SK-N-SH (cell line): ENCODE measurements around the gene NFIA. TPM values are rescaled to one million over a fixed set of nuclear protein-coding genes. Genes with fewer than 3 reads are reported as not detected.

ENCODE experiments used
- CTCF ChIA-PET: fragments of 300-600, 350-600 bp; formaldehyde crosslinking; extraction: SDS; loops from one replicate; lab custom pipeline; 2021; lab: Yijun Ruan, JAX
- POLR2A ChIA-PET: fragments of 350-600 bp; sonication (Branson Sonifier 250); formaldehyde crosslinking; extraction: SDS; loops from one replicate; lab custom pipeline; 2020; ENCODE audit warnings: antibody characterized with exemption, inconsistent platforms; lab: Yijun Ruan, JAX
- DNase-seq: peaks from one replicate; pipeline ENCODE4 v3.0.0; 2012
- H2AFZ ChIP-seq: fragments of 200-600 bp; sonication (generic); 2 replicates; pipeline ENCODE4 v1.8.1; 2016; ENCODE audit warnings: antibody characterized with exemption, mild to moderate bottlenecking, low read depth
- H3F3A ChIP-seq: fragments of 200-600 bp; sonication (generic); replicated peaks from 2 replicates; pipeline ENCODE3; 2016; ENCODE audit warnings: antibody characterized with exemption, mild to moderate bottlenecking; ENCODE audit not compliant: insufficient read depth
- H3K27ac ChIP-seq, 2 experiments: fragments of 200-500 bp in 1 of 2; fragments of 200-600 bp in 1 of 2; sonication (Bioruptor generic) in 1 of 2; sonication (generic), shearing (Covaris generic) in 1 of 2; 2 replicates each; pipeline versions ENCODE4 v1.5.1 to v1.6.1; 2014 to 2016; ENCODE audit warnings: low read depth in 2 of 2, inconsistent platforms in 1 of 2, low read length in 1 of 2, mild to moderate bottlenecking in 1 of 2, mixed read lengths in 1 of 2
- H3K27me3 ChIP-seq: fragments of 200-600 bp; sonication (generic), shearing (Covaris generic); 2 replicates; pipeline ENCODE4 v1.6.1; 2016; ENCODE audit warnings: mixed run types; ENCODE audit not compliant: insufficient read depth
- H3K36me3 ChIP-seq, 2 experiments: fragments of 200-500 bp in 1 of 2; fragments of 200-600 bp in 1 of 2; sonication (Bioruptor generic) in 1 of 2; sonication (generic) in 1 of 2; replicated peaks in 1 of 2; 2 replicates each; pipeline versions ENCODE3 to v1.5.1; 2014 to 2016; ENCODE audit warnings: low read length in 1 of 2, mild to moderate bottlenecking in 1 of 2; ENCODE audit not compliant: insufficient read depth in 2 of 2, control insufficient read depth in 1 of 2
- H3K4me1 ChIP-seq, 2 experiments: fragments of 200-500 bp in 1 of 2; fragments of 200-600 bp in 1 of 2; sonication (Bioruptor generic) in 1 of 2; sonication (generic), shearing (Covaris generic) in 1 of 2; 2 replicates each; pipeline versions ENCODE4 v1.5.1 to v1.6.1; 2014 to 2016; ENCODE audit warnings: low read depth in 1 of 2, low read length in 1 of 2, mixed run types in 1 of 2; ENCODE audit not compliant: insufficient read depth in 2 of 2, control insufficient read depth in 1 of 2
- H3K4me2 ChIP-seq: fragments of 200-600 bp; sonication (generic), shearing (Covaris generic); 2 replicates; pipeline ENCODE4 v1.6.1; 2017; ENCODE audit warnings: mixed run types
- H3K4me3 ChIP-seq, 2 experiments: fragments of 200-500 bp in 1 of 2; fragments of 200-600 bp in 1 of 2; sonication (Bioruptor generic) in 1 of 2; sonication (generic), shearing (Covaris generic) in 1 of 2; 2 replicates each; pipeline versions ENCODE4 v1.5.1 to v1.8.1; 2014 to 2016; ENCODE audit warnings: low read depth in 2 of 2, inconsistent platforms in 1 of 2, low read length in 1 of 2, mild to moderate bottlenecking in 1 of 2, mixed read lengths in 1 of 2, moderate library complexity in 1 of 2
- H3K79me2 ChIP-seq: fragments of 200-600 bp; sonication (generic); 2 replicates; pipeline ENCODE4 v1.8.1; 2017; ENCODE audit warnings: mild to moderate bottlenecking; ENCODE audit not compliant: insufficient read depth
- H3K9ac ChIP-seq: fragments of 200-600 bp; sonication (generic); 2 replicates; pipeline ENCODE4 v1.6.1; 2017; ENCODE audit warnings: mixed run types
- H3K9me2 ChIP-seq: fragments of 200-600 bp; sonication (generic); 2 replicates; pipeline ENCODE4 v1.6.1; 2017; ENCODE audit warnings: mixed run types
- H3K9me3 ChIP-seq: fragments of 200-600 bp; sonication (generic); 2 replicates; pipeline ENCODE4 v1.6.1; 2017; ENCODE audit warnings: mixed run types, mild to moderate bottlenecking, moderate library complexity
- H4K20me1 ChIP-seq: fragments of 200-600 bp; sonication (generic); 2 replicates; pipeline ENCODE4 v1.6.1; 2017; ENCODE audit warnings: mild to moderate bottlenecking, mixed run types; ENCODE audit not compliant: insufficient read depth
- EZH2phosphoT487 ChIP-seq: fragments of 200-600 bp; sonication (generic); IDR thresholded peaks from 2 replicates; pipeline ENCODE4 v1.6.1; 2017; ENCODE audit warnings: low read depth, mixed run types, mild to moderate bottlenecking, antibody characterized with exemption, moderate library complexity, borderline replicate concordance
- FOSL2 ChIP-seq: IDR thresholded peaks from 2 replicates; pipeline ENCODE4 v1.4.0; 2012; ENCODE audit warnings: low read depth, mild to moderate bottlenecking, moderate library complexity, borderline replicate concordance
- FOXM1 ChIP-seq: IDR thresholded peaks from 2 replicates; pipeline ENCODE4 v1.4.0; 2012; ENCODE audit warnings: low read depth, mild to moderate bottlenecking
- MEF2A ChIP-seq: IDR thresholded peaks from 2 replicates; pipeline ENCODE4 v1.4.0; 2012; ENCODE audit warnings: low read depth, borderline replicate concordance
- MXI1 ChIP-seq: IDR thresholded peaks from 2 replicates; pipeline ENCODE4 v1.6.1; 2012; ENCODE audit warnings: mild to moderate bottlenecking, low read depth, low read length, improper control_type of control experiment
- NRF1 ChIP-seq: IDR thresholded peaks from 2 replicates; pipeline ENCODE4 v1.6.1; 2012; ENCODE audit warnings: low read depth, mild to moderate bottlenecking, low read length
- PBX3 ChIP-seq: IDR thresholded peaks from 2 replicates; pipeline ENCODE4; 2012
- SIN3A ChIP-seq: IDR thresholded peaks from 2 replicates; pipeline ENCODE4 v1.6.1; 2012; ENCODE audit warnings: low read depth, mild to moderate bottlenecking, low read length, moderate library complexity, borderline replicate concordance
- TCF12 ChIP-seq: IDR thresholded peaks from 2 replicates; pipeline ENCODE4 v1.4.0; 2012
- USF2 ChIP-seq: fragments of 150-350 bp; IDR thresholded peaks from 2 replicates; pipeline ENCODE4 v1.6.1; 2017; ENCODE audit warnings: antibody characterized with exemption, low read length, low read depth, borderline replicate concordance
- YY1 ChIP-seq: IDR thresholded peaks from 2 replicates; pipeline ENCODE4 v1.4.0; 2012; ENCODE audit warnings: low read depth, mild to moderate bottlenecking
- WGBS: methylation state at CpG from one replicate; pipeline ENCODE4 v1.1.6; 2017; ENCODE audit warnings: low lambda C conversion rate; 5-methylcytosine and 5-hydroxymethylcytosine counted together
- polyA plus RNA-seq, 3 experiments: library from polyadenylated mRNA; depleted of rRNA; stranded (reverse); fragments of >200 nt; gene quantifications; 2 replicates each; pipeline ENCODE4 v1.2.3, GENCODE V29; 2012
- TF ChIP-seq, protein P1 (sequence below): fragments of 150-350 bp; IDR thresholded peaks from 2 replicates; pipeline ENCODE4 v1.6.1; 2016; ENCODE audit warnings: mild to moderate bottlenecking, low read depth, low read length
- TF ChIP-seq, protein P2 (sequence below): IDR thresholded peaks from 2 replicates; pipeline ENCODE4 v1.6.1; 2012; ENCODE audit warnings: mild to moderate bottlenecking, low read depth, low read length, moderate library complexity

The NFIA gene
- polyA plus RNA-seq, 1 of the 3 experiments (the other 2 are of a cell fraction) = 3.3 TPM

DNA sequence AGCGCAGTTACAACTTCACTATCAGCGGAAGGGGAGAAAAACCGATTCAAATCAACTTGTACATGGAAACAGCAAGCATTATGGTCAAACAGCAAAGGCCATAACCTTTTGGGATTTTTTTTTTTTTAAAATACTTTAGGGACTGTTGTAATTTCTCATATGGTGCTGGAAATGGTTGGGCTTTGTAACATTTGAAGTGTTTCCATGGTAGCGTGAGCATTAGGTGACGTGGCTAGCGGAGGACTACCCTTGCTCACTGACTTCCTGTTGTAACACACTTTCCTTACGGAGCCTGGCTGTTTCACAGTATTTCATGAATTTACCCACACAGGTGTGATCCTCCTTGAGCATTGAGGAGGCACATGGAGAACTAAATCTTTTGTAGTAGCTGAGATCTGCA, 373.0 kb downstream of the NFIA start:
- H3K9me2 ChIP-seq = no peaks in the 10 kb centered on the region
- no peak overlapping the region for H2AFZ ChIP-seq
- no peak for DNase-seq
- H3K79me2 ChIP-seq = no peaks in the 10 kb centered on the region
- H3K4me1 ChIP-seq = peaks cover 21 to 33% of the 10 kb centered on the region in 2 experiments; a peak in 3 of 4 replicates
- no peak overlapping the region for H3K27ac ChIP-seq
- WGBS = 95% methylated on average over 7 of the region's 7 CpGs
- CTCF ChIA-PET = interaction anchor here (1.2 kb wide), 1 partner anchor 400 kb away, joined by 3 read pairs; no protein-coding TSS in a partner anchor
- peaks cover 10% of the 10 kb centered on the region for H3F3A ChIP-seq
- TF ChIP-seq MEF2A (no peak), YY1 (no peak)
- TF ChIP-seq, protein P1, sequence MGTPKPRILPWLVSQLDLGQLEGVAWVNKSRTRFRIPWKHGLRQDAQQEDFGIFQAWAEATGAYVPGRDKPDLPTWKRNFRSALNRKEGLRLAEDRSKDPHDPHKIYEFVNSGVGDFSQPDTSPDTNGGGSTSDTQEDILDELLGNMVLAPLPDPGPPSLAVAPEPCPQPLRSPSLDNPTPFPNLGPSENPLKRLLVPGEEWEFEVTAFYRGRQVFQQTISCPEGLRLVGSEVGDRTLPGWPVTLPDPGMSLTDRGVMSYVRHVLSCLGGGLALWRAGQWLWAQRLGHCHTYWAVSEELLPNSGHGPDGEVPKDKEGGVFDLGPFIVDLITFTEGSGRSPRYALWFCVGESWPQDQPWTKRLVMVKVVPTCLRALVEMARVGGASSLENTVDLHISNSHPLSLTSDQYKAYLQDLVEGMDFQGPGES = no peak
- H3K9me3 ChIP-seq = no peaks in the 10 kb centered on the region
- no peak overlapping the region for H3K9ac ChIP-seq
- H3K27me3 ChIP-seq = no peaks in the 10 kb centered on the region
- no peak overlapping the region for H3K4me3 ChIP-seq
- H4K20me1 ChIP-seq = no peaks in the 10 kb centered on the region
- POLR2A ChIA-PET = no interaction called here
- peaks cover 0 to 10% of the 10 kb centered on the region in 2 experiments for H3K36me3 ChIP-seq
- no peak overlapping the region for H3K4me2 ChIP-seq

DNA sequence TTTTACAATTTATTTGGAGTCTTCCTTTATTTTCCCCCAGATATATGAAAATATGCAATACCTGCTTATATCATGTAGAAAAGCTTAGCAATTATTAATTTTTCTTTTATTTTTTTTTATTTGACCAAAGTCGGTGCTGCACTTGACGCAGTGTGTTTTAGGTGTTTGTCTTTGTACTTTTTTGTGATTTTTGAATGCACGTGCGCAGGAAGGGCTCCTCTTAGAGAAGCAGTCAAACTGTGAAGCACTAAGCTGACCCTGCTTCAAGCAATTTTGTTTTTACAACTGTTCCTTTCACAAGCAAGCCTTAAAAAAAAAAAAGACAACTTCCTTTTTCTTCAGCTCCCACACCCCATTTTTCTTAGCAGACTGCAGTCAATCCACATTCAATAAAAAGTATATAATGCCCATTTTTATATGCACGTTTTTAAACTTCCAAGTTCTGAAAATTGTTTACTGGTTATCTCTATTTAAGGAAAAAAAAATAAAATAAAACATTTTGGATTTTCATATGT, 375.2 kb downstream of the NFIA start:
- CTCF ChIA-PET = interaction anchor here (0.7 kb wide), 1 partner anchor 377 kb away, joined by 3 read pairs; no protein-coding TSS in a partner anchor
- DNase-seq = no peak
- H4K20me1 ChIP-seq = no peaks in the 10 kb centered on the region
- TF ChIP-seq FOSL2 = no peak
- peaks cover 10% of the 10 kb centered on the region for H3F3A ChIP-seq
- POLR2A ChIA-PET = no interaction called here
- H2AFZ ChIP-seq = no peak overlapping the region
- H3K79me2 ChIP-seq = no peaks in the 10 kb centered on the region
- no peak overlapping the region for H3K9ac ChIP-seq
- 83% methylated on average over 5 of the region's 5 CpGs for WGBS
- no peaks in the 10 kb centered on the region for H3K9me2 ChIP-seq
- H3K4me3 ChIP-seq = no peak overlapping the region
- H3K27ac ChIP-seq = no peak overlapping the region
- H3K27me3 ChIP-seq = no peaks in the 10 kb centered on the region
- peaks cover 10 to 14% of the 10 kb centered on the region in 2 experiments; a peak in 3 of 4 replicates for H3K4me1 ChIP-seq
- H3K9me3 ChIP-seq = no peaks in the 10 kb centered on the region
- no peak overlapping the region for H3K4me2 ChIP-seq
- H3K36me3 ChIP-seq = peaks cover 4 to 13% of the 10 kb centered on the region in 2 experiments

DNA sequence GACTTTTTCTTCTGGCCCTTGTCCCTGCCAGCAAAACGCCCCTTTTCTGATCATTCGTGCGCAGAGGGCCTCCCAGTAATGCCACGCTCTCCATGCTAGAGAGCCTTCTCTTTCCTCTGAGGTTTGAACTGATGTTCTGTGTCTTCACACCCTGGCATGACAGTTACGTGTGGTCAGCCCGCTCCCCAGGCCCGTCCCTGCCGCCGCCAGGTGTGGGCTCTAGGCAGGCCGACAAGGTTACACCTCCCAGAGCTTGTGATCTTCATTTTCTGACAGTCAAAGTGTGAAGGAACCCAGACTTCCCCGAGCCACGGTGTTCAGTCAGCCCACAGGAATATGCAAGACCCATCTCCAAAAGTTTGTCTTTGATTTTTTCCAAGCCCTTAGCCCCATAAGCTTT, 377.0 kb downstream of the NFIA start:
- 94% methylated on average over 11 of the region's 12 CpGs for WGBS
- Histone ChIP-seq H3F3A (no peaks in the 10 kb centered on the region), H3K36me3 (peaks cover 4 to 13% of the 10 kb centered on the region in 2 experiments), H3K4me3 (no peak overlapping the region), H3K27me3 (no peaks in the 10 kb centered on the region), H3K27ac (no peak overlapping the region), H3K79me2 (no peaks in the 10 kb centered on the region), H3K9me2 (no peaks in the 10 kb centered on the region), H3K9me3 (no peaks in the 10 kb centered on the region), H3K9ac (no peak overlapping the region), H4K20me1 (no peaks in the 10 kb centered on the region), H3K4me2 (no peak overlapping the region), H2AFZ (no peak overlapping the region), H3K4me1 (peaks cover 0 to 3% of the 10 kb centered on the region in 2 experiments; a peak in 1 of 4 replicates)
- ChIA-PET CTCF (interaction anchor here (0.9 to 1.7 kb wide), 3 partner anchors 80 to 410 kb away, joined by 3 to 4 read pairs (median 4); no protein-coding TSS in a partner anchor), POLR2A (no interaction called here)
- DNase-seq = no peak
- TF ChIP-seq FOSL2 (no peak), FOXM1 (no peak), PBX3 (no peak), EZH2phosphoT487 (no peak), NRF1 (no peak), MXI1 (no peak), SIN3A (no peak), TCF12 (no peak), YY1 (no peak), USF2 (no peak)
- TF ChIP-seq, protein P2, sequence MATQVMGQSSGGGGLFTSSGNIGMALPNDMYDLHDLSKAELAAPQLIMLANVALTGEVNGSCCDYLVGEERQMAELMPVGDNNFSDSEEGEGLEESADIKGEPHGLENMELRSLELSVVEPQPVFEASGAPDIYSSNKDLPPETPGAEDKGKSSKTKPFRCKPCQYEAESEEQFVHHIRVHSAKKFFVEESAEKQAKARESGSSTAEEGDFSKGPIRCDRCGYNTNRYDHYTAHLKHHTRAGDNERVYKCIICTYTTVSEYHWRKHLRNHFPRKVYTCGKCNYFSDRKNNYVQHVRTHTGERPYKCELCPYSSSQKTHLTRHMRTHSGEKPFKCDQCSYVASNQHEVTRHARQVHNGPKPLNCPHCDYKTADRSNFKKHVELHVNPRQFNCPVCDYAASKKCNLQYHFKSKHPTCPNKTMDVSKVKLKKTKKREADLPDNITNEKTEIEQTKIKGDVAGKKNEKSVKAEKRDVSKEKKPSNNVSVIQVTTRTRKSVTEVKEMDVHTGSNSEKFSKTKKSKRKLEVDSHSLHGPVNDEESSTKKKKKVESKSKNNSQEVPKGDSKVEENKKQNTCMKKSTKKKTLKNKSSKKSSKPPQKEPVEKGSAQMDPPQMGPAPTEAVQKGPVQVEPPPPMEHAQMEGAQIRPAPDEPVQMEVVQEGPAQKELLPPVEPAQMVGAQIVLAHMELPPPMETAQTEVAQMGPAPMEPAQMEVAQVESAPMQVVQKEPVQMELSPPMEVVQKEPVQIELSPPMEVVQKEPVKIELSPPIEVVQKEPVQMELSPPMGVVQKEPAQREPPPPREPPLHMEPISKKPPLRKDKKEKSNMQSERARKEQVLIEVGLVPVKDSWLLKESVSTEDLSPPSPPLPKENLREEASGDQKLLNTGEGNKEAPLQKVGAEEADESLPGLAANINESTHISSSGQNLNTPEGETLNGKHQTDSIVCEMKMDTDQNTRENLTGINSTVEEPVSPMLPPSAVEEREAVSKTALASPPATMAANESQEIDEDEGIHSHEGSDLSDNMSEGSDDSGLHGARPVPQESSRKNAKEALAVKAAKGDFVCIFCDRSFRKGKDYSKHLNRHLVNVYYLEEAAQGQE = no peak
